HG03439 (cell line): ENCODE measurements around the gene RAPH1.

ENCODE experiments used
- ATAC-seq: cut with Tn5 transposase; IDR thresholded peaks from one replicate; pipeline ENCODE4 v1.9.1; 2021; ENCODE audit warnings: mild to moderate bottlenecking, moderate library complexity; ENCODE audit not compliant: unreplicated experiment

Gene RAPH1

DNA sequence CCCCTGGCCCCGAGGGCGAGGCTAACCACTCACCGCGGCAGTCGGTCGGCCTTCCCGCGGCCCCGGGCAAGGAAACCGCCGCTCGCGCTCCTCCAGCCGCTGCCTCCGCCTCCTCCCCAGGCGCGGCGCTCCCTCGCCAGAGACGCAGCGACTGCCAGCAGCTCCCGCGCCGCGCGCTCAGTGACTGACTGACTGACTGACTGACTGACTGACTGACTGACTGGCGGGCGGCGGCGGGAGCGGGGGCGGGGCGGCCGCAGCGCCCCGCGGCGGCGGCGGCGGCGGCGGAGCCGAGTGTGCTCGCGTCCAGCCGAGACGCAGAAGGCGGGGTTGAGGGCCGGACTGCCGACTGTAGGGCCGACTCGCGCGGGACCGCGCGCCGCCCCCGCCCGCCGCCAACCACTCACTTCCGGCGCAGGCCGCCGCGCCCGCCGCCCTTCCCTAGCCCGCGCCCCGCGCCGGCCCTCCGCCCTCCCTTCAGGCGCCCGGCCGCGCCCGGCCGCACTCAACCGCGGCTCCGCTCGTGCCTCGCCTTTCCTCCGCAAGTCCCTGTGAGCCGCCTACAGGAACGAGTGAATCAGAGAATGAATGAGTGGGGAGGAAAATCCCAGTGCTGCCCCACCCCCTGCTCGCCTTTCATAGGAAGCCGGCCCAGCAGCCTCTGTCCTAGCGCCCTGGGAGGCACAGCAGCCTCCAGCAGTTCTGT, at the start of gene RAPH1:
RAPH1 (minus strand) TSS at position 224 of the 706 bp plus-strand sequence. CDS start 39,948 bp downstream, outside the sequence.
- ATAC-seq = peak; percentile 63

GRCh38 chr2:203584784-203585183, 49.7 kb upstream of the RAPH1 start:
- no peak for ATAC-seq

DNA sequence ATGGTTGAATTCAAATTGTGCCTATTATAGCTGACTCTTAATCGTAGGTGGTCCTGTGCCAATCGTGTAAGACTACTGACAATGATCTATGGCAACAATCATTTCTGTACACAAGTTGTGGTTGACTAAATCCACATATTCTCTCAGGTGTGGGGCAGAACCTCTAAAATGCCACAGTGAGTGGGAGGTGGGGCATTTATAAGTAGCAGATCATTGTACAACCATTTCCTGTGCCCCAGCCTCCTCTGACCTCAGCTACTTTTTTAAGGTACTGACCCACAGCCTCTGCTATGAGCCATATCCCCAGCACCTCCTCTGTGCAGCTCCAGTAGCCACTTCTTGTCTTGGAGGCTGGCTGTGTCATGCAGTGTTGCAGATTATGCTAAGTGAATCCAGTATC, 48.6 kb upstream of the RAPH1 start:
- peak; percentile 65 for ATAC-seq

- no peak for ATAC-seq
These were observed 48.1 kb upstream of the RAPH1 start for GRCh38 chr2:203583084-203583695.

- no peak for ATAC-seq
These were observed 47.4 kb upstream of the RAPH1 start for GRCh38 chr2:203582468-203582867.

- ATAC-seq = no peak
These were observed 45.7 kb upstream of the RAPH1 start for GRCh38 chr2:203580844-203581243.

- no peak for ATAC-seq
These were observed 44.6 kb upstream of the RAPH1 start for GRCh38 chr2:203579730-203580129.

- ATAC-seq = peak; percentile 93
These were observed 43.9 kb upstream of the RAPH1 start for GRCh38 chr2:203578759-203579643.

DNA sequence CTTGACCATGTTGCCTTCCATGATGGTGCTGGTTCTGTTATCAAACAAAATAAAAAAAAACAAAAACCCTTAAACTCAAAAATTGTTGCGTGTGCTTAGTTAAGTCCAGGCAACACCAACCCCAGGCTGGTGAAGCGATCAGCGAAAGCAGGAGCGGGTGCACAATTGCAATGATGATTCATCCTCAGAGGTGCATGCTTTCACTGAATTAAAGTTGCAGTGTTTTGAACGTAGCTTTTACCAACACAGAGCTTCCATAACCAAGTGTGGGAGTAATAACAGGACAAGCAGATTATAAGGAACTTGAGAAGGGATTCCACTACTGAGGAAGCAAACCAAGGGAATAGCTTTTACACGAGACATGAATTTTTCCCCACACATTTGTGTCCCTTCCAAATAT, 39.7 kb upstream of the RAPH1 start:
- ATAC-seq = no peak

- ATAC-seq = no peak
These were observed 37.2 kb upstream of the RAPH1 start for GRCh38 chr2:203572316-203572715.

DNA sequence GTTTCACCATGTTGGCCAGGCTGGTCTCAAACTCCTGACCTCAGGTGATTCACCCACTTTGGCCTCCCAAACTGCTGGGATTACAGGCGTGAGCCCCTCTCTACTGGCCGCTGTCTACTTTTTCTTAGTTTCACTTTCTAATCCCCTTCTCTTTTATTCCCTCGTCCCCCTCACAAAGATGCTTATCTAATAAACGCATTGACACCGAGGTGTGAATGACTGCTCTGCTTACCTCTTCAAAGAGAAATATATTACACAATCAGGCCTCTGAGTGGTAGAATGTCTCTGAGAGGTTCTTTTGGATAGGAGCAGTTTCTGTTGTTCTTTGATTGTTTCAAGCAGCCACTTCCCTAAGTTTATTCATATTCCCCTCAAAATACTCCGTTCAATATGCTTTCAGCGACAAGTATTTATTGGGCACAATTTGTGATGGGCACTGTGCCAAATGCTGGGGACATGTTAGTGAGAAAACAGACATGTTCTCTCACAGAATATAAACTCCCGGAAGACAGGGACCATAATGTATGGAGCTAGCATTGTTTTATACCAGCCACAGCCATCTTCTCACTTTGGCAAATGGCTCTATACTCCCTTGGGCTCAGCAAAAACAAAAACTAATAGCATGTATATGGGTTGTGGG, 34.7 kb upstream of the RAPH1 start:
- no peak for ATAC-seq

DNA sequence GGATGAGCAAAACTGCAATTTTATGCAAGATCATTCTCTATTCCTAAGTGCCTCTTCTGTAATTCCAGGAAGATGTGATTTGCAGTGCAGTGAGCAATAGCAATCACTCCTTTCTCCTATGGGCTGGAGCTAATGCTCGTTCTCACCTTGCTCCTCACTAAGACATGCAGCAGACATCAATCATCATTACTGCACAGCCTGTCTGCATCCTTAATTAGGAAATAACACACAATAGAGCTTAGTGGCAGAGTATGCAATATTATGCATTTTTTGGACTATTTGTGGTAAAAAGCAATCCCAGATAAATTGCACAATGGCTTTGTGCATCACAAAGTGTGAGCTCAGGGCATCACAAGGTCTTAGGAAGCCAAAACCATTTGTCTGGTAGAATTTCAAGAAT, 32.6 kb upstream of the RAPH1 start:
- ATAC-seq = no peak

DNA sequence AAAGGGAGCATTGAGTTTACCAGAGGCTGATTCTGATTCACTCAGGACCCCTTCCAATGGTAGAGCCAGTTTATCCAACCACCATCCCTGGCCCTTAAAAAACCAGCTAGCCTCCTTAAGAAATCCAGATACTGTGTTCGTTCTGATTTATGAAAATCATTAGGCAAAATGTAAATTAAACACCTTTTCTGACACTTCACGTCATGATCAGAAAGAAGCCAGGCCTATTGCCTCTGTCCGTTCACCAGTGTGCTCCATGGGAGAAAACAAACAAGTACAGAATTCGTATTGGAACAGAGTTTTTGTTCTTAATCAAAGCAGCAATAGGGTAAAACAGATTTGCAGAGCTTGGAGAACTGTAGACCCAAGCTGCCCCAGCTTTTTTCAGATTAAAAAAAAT, 31.1 kb upstream of the RAPH1 start:
- no peak for ATAC-seq

DNA sequence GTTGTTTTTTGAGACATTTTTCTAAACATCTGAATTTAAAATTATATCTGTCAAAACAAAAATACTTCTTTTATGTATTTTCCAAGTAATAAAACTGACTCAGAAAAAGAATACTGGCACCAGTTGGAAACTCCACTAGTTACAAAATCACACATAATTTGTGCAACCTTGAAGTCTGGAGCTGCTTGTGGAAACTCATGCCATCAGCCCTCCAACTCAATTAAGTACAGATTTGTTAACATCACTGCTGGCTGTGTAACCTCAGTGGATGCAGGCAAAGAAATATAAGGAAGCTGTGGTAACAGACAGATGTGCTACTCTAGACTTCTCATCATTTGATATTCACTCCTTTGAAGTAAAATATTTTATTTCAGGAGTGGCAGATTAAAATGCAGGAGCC, 30.0 kb upstream of the RAPH1 start:
- ATAC-seq = no peak

DNA sequence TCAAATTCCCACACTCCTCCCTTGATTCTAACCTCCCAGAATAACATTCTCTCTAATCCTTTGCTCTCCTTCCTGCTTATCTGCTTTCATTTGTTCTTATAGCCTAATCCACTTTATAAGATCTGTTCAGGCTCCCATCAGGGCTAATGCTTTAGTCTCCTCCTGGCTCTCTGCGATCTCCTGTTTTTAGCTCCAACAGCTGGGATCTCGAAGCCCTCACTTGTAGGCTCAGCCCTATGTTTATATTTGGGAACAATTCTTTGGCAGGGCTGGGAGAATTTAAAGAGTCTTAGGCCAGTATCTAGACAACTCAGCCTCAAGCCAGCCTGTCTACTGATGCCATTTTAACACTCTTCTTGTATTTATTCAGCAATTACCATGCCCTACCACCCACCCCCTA, 27.2 kb upstream of the RAPH1 start:
- ATAC-seq = no peak

DNA sequence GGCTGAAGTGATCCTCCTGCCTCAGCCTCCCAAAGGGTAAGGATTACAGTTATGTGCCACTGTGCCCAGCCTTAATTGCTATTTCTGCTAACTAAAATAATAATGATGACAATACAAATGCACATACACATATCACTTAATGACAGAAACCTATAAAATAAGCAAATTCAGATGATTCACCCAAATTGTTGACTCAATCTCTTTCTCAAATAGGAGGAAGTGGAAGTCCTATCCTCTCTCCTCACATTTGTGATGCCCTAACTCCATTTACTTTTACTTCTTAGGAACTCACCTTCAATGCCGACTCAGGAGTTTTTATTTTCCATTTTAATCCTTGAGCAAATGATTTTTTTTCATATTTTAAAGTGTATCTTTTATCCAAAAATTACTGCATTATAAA, 24.5 kb upstream of the RAPH1 start:
- no peak for ATAC-seq

GRCh38 chr2:203553784-203554183, 18.7 kb upstream of the RAPH1 start:
- ATAC-seq = no peak

DNA sequence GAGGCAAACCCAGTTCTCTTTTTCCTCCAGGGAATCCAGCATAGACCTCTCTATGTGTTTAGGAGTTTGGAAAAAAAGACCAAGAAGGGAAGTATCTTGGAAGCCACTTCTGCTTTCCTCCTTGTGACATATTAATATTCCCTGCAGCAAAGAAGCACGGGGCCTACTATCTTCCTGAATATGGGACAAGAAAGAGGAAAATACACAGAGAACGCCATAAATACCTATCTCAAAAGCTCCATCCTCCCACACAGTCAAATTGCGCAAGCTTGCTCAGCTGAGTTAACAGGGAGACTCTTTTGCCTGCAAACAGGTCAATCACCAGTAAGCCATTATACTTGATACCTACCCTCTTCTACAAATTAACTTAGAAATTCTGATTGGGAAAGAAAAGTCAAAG, 16.7 kb upstream of the RAPH1 start:
- ATAC-seq = no peak

DNA sequence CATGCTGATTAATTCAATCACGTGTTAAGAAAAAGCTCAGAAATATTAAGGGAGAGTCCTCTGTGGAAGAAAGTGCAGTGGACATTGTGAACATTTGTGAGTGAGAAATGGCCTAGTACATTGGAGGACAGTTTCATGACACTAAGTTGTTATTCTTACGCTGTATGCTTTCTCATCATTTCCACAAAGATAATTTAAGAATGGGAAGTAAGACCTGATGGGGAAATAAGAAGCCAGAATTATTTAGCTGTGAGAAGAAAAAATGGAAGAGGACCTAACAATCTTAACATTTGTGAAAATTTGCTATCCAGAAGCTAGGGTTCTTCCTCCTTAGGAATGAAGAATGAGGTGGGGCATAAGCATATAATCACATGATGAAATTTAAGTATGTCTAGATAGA, 15.2 kb upstream of the RAPH1 start:
- ATAC-seq = no peak

- no peak for ATAC-seq
These were observed 14.3 kb upstream of the RAPH1 start for GRCh38 chr2:203549406-203549805.

- no peak for ATAC-seq
These were observed 13.8 kb upstream of the RAPH1 start for GRCh38 chr2:203548887-203549286.
